HCT116 (cell line): ENCODE data around the gene TMEFF2. TPM values are rescaled to one million over a fixed set of nuclear protein-coding genes. Genes with fewer than 3 reads are reported as not detected.

Experiments
- ATAC-seq: fragments of 200-7000 bp; cut with Tn5 transposase; 2 replicates; pipeline ENCODE4 v1.9.1; 2020; ENCODE audit warnings: mild to moderate bottlenecking, moderate library complexity
- BruUV-seq: library from RNA; stranded (reverse); fragments of 400-500 nt; replicated peaks from 2 replicates; lab custom pipeline; 2021; lab: Mats Ljungman, UMichigan
- CTCF ChIA-PET: fragments of 300-600 bp; sonication (Branson Sonifier 250); formaldehyde crosslinking; loops from one replicate; lab custom pipeline; 2021; ENCODE audit warnings: antibody characterized with exemption; lab: Charles Lee
- POLR2A ChIA-PET: fragments of 300-600, 350-600 bp; sonication (Branson Sonifier 250); formaldehyde crosslinking; loops from one replicate; lab custom pipeline; 2021; ENCODE audit warnings: antibody characterized with exemption; lab: Charles Lee
- RAD21 ChIA-PET, 2 experiments: fragments of 300-600 bp; sonication (Branson Sonifier 250); formaldehyde crosslinking; loops; one replicate each; lab custom pipeline; 2023; ENCODE audit warnings: low total read pairs in 2 of 2; ENCODE audit not compliant: uncharacterized antibody in 2 of 2, unreplicated experiment in 2 of 2, low non-redundant PET in 1 of 2; lab: Charles Lee
- DNase-seq: peaks from one replicate; pipeline ENCODE4 v3.0.0-alpha.2; 2010; ENCODE audit warnings: low read depth, low spot score
- H2AFZ ChIP-seq: fragments of 200-600 bp; shearing (Covaris generic), sonication (generic); 2 replicates; pipeline ENCODE4 v1.6.1; 2017; ENCODE audit warnings: low read depth, mixed run types, mixed read lengths, antibody characterized with exemption, low read length; ENCODE audit not compliant: poor library complexity, severe bottlenecking
- H3K27ac ChIP-seq: 2 replicates; pipeline ENCODE4 v1.5.1; 2012; ENCODE audit warnings: low read depth, low read length
- H3K27me3 ChIP-seq: fragments of 200-600 bp; sonication (generic); 2 replicates; pipeline ENCODE4 v1.6.1; 2016; ENCODE audit warnings: mixed run types, low read length, mixed read lengths; ENCODE audit not compliant: insufficient read depth
- H3K36me3 ChIP-seq, 2 experiments: fragments of 200-500 bp in 1 of 2; fragments of 200-600 bp in 1 of 2; sonication (Bioruptor generic) in 1 of 2; sonication (generic) in 1 of 2; 2 replicates each; pipeline versions ENCODE4 v1.5.1 to v1.6.1; 2014 to 2016; ENCODE audit warnings: low read length in 2 of 2, inconsistent platforms in 1 of 2, mixed read lengths in 1 of 2, mixed run types in 1 of 2; ENCODE audit not compliant: insufficient read depth in 2 of 2, control insufficient read depth in 1 of 2
- H3K4me1 ChIP-seq, 2 experiments: fragments of 200-600 bp in 1 of 2; sonication (generic) in 1 of 2; 2 replicates each; pipeline versions ENCODE4 v1.5.1 to v1.6.1; 2012 to 2017; ENCODE audit warnings: low read length in 2 of 2, inconsistent platforms in 1 of 2, mild to moderate bottlenecking in 1 of 2, mixed read lengths in 1 of 2, mixed run types in 1 of 2, moderate library complexity in 1 of 2; ENCODE audit not compliant: insufficient read depth in 2 of 2, control insufficient read depth in 1 of 2
- H3K4me2 ChIP-seq: fragments of 200-600 bp; sonication (generic); 2 replicates; pipeline ENCODE4 v1.6.1; 2017; ENCODE audit warnings: mixed run types, low read length, mixed read lengths
- H3K4me3 ChIP-seq, 2 experiments: fragments of 200-600 bp in 1 of 2; sonication (generic) in 1 of 2; replicated peaks in 1 of 2; 2 replicates each; pipeline ENCODE4 v1.5.1; 2011 to 2016; ENCODE audit warnings: low read length in 2 of 2, control low read depth in 1 of 2, low read depth in 1 of 2, mild to moderate bottlenecking in 1 of 2, mixed read lengths in 1 of 2, mixed run types in 1 of 2
- H3K79me2 ChIP-seq: fragments of 200-600 bp; sonication (generic); 2 replicates; pipeline ENCODE4 v1.6.1; 2017; ENCODE audit warnings: mild to moderate bottlenecking, mixed run types, low read length, moderate library complexity, mixed read lengths; ENCODE audit not compliant: insufficient read depth
- H3K9ac ChIP-seq: fragments of 200-600 bp; sonication (generic); 2 replicates; pipeline ENCODE4 v1.6.1; 2016; ENCODE audit warnings: low read length, mixed read lengths
- H3K9me2 ChIP-seq: fragments of 200-600 bp; sonication (generic), shearing (Covaris generic); 2 replicates; pipeline ENCODE4 v1.6.1; 2017; ENCODE audit warnings: mixed run types, mild to moderate bottlenecking, moderate library complexity; ENCODE audit not compliant: insufficient read depth
- H3K9me3 ChIP-seq, 2 experiments: fragments of 200-500 bp in 1 of 2; fragments of 200-600 bp in 1 of 2; sonication (Bioruptor generic) in 1 of 2; sonication (generic) in 1 of 2; 2 replicates each; pipeline ENCODE4 v1.6.1; 2014 to 2017; ENCODE audit warnings: low read length in 2 of 2, mixed read lengths in 2 of 2, inconsistent platforms in 1 of 2, low read depth in 1 of 2, mild to moderate bottlenecking in 1 of 2, mixed run types in 1 of 2, moderate library complexity in 1 of 2; ENCODE audit not compliant: control insufficient read depth in 1 of 2, insufficient read depth in 1 of 2
- H4K20me1 ChIP-seq: fragments of 200-600 bp; sonication (generic), shearing (Covaris generic); 2 replicates; pipeline ENCODE4 v1.6.1; 2017; ENCODE audit warnings: mixed run types, mild to moderate bottlenecking, moderate library complexity; ENCODE audit not compliant: insufficient read depth
- CBX3 ChIP-seq: IDR thresholded peaks from 2 replicates; pipeline ENCODE4 v1.6.1; 2012; ENCODE audit warnings: low read depth
- CTCF ChIP-seq, 3 experiments: fragments of 200-600 bp in 1 of 3; sonication (generic) in 1 of 3; IDR thresholded peaks in 2 of 3; conservative IDR thresholded peaks in 1 of 3; 2 replicates each; pipeline ENCODE4 v1.5.1; 2012 to 2017; ENCODE audit warnings: low read depth in 2 of 3, low read length in 2 of 3, antibody characterized with exemption in 1 of 3, borderline replicate concordance in 1 of 3, control low read depth in 1 of 3, mild to moderate bottlenecking in 1 of 3, mixed read lengths in 1 of 3, mixed run types in 1 of 3, moderate library complexity in 1 of 3; ENCODE audit not compliant: insufficient read depth in 1 of 3
- EGR1 ChIP-seq: IDR thresholded peaks from 2 replicates; pipeline ENCODE4 v1.6.1; 2012; ENCODE audit warnings: low read depth
- ELF1 ChIP-seq: IDR thresholded peaks from 2 replicates; pipeline ENCODE4 v1.6.1; 2012; ENCODE audit warnings: low read depth, borderline replicate concordance
- EZH2 ChIP-seq: fragments of 200-600 bp; sonication (generic); IDR thresholded peaks from 2 replicates; pipeline ENCODE4 v1.6.1; 2017; ENCODE audit warnings: antibody characterized with exemption, mixed run types
- JUND ChIP-seq: IDR thresholded peaks from 2 replicates; pipeline ENCODE4 v1.6.1; 2012
- POLR2A ChIP-seq: IDR thresholded peaks from 2 replicates; pipeline ENCODE4 v1.7.0; 2011; ENCODE audit warnings: borderline replicate concordance; ENCODE audit not compliant: insufficient read depth, insufficient read length; ENCODE audit errors: extremely low read depth
- POLR2AphosphoS5 ChIP-seq: IDR thresholded peaks from 2 replicates; pipeline ENCODE4 v1.6.1; 2011; ENCODE audit warnings: mild to moderate bottlenecking, low read depth, low read length, moderate library complexity
- RAD21 ChIP-seq: IDR thresholded peaks from 2 replicates; pipeline ENCODE4 v1.6.1; 2012; ENCODE audit warnings: low read depth, mild to moderate bottlenecking
- SIN3A ChIP-seq: IDR thresholded peaks from 2 replicates; pipeline ENCODE4 v1.6.1; 2012; ENCODE audit warnings: low read depth
- SP1 ChIP-seq: IDR thresholded peaks from 2 replicates; pipeline ENCODE4 v1.6.1; 2012; ENCODE audit warnings: low read depth
- SRF ChIP-seq: IDR thresholded peaks from 2 replicates; pipeline ENCODE4 v1.6.1; 2012; ENCODE audit warnings: low read depth
- YY1 ChIP-seq: IDR thresholded peaks from 2 replicates; pipeline ENCODE4 v1.6.1; 2011; ENCODE audit warnings: low read length, low read depth, moderate library complexity, mild to moderate bottlenecking; ENCODE audit not compliant: insufficient replicate concordance; ENCODE audit errors: extremely low read depth
- ZNF274 ChIP-seq: fragments of 200-500 bp; sonication (Bioruptor generic); IDR thresholded peaks from 2 replicates; pipeline ENCODE4 v1.6.1; 2014; ENCODE audit warnings: mild to moderate bottlenecking, low read depth, low read length, inconsistent platforms
- intact Hi-C: fragments of 100-400 bp; cut with micrococcal nuclease; formaldehyde crosslinking; loops from 2 replicates; pipeline ENCODE4 v1.10.0; 2022
- total RNA-seq: library from RNA; stranded (reverse); gene quantifications from one replicate; pipeline ENCODE4 v1.2.1, GENCODE V29; 2021; ENCODE audit not compliant: unreplicated experiment
- TF ChIP-seq, protein P1 (sequence below): IDR thresholded peaks from 2 replicates; pipeline ENCODE4 v1.6.1; 2012; ENCODE audit warnings: low read depth
- TF ChIP-seq, protein P2 (sequence below): IDR thresholded peaks from 2 replicates; pipeline ENCODE4 v1.6.1; 2012

The TMEFF2 gene
- total RNA-seq, 1 experiment from 2014 or later = not detected

DNA sequence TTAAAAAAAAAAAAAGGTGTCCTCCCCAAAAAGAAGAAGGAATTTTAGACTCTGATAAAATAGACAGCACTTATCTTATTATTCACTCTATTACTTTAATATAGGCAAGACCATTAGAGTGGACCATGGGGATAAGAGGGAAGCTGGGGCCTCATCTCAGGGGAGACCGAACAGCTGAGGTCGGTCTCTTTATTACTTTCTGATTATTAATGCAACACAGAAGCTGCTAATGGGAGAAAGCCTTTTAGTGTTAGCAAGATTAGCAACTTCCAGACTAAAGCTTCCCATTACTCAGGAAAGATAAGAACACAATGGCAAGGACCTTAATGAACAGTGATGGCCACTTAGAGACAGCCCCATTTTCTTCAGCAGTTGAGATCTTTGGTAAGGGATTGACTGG, 135.5 kb downstream of the TMEFF2 start:
- no peak for ATAC-seq
- ChIA-PET POLR2A (no interaction called here), CTCF (no interaction called here), RAD21 (no interaction called here)
- no peak for TF ChIP-seq CTCF (IDR thresholded peaks at IDR 0.05 in 2 of 3, conservative IDR thresholded peaks at IDR 0.05 in 1 of 3; ENCODE audit: borderline replicate concordance in 1 of 3, insufficient read depth in 1 of 3, low read depth in 2 of 3, low read length in 2 of 3)
- TF ChIP-seq, protein P1, sequence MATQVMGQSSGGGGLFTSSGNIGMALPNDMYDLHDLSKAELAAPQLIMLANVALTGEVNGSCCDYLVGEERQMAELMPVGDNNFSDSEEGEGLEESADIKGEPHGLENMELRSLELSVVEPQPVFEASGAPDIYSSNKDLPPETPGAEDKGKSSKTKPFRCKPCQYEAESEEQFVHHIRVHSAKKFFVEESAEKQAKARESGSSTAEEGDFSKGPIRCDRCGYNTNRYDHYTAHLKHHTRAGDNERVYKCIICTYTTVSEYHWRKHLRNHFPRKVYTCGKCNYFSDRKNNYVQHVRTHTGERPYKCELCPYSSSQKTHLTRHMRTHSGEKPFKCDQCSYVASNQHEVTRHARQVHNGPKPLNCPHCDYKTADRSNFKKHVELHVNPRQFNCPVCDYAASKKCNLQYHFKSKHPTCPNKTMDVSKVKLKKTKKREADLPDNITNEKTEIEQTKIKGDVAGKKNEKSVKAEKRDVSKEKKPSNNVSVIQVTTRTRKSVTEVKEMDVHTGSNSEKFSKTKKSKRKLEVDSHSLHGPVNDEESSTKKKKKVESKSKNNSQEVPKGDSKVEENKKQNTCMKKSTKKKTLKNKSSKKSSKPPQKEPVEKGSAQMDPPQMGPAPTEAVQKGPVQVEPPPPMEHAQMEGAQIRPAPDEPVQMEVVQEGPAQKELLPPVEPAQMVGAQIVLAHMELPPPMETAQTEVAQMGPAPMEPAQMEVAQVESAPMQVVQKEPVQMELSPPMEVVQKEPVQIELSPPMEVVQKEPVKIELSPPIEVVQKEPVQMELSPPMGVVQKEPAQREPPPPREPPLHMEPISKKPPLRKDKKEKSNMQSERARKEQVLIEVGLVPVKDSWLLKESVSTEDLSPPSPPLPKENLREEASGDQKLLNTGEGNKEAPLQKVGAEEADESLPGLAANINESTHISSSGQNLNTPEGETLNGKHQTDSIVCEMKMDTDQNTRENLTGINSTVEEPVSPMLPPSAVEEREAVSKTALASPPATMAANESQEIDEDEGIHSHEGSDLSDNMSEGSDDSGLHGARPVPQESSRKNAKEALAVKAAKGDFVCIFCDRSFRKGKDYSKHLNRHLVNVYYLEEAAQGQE = no peak
- TF ChIP-seq YY1 = no peak
- TF ChIP-seq CBX3 = no peak
- TF ChIP-seq EZH2 = no peak
- no peak for TF ChIP-seq EGR1
- TF ChIP-seq JUND = no peak
- TF ChIP-seq POLR2AphosphoS5 = no peak
- no peak for TF ChIP-seq SP1
- TF ChIP-seq ZNF274 = no peak
- no peak for TF ChIP-seq SIN3A
- TF ChIP-seq POLR2A = no peak
- TF ChIP-seq RAD21 = no peak
- no peak for TF ChIP-seq SRF
- TF ChIP-seq ELF1 = no peak
- TF ChIP-seq, protein P2, sequence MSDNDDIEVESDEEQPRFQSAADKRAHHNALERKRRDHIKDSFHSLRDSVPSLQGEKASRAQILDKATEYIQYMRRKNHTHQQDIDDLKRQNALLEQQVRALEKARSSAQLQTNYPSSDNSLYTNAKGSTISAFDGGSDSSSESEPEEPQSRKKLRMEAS = no peak
- H3K36me3 ChIP-seq = no peaks in the 10 kb centered on the region
- intact Hi-C loops = no loop called here
- no peak overlapping the region for H3K9ac ChIP-seq
- H3K4me2 ChIP-seq = no peak overlapping the region
- H3K4me3 ChIP-seq = no peak overlapping the region
- no peaks in the 10 kb centered on the region for H3K9me2 ChIP-seq
- H3K27ac ChIP-seq = no peak overlapping the region
- H2AFZ ChIP-seq = no peak overlapping the region
- DNase-seq = no peak
- no peaks in the 10 kb centered on the region for H3K27me3 ChIP-seq
- BruUV-seq = no TSS peak
- no peaks in the 10 kb centered on the region for H3K79me2 ChIP-seq
- no peaks in the 10 kb centered on the region for H3K9me3 ChIP-seq
- H3K4me1 ChIP-seq = no peaks in the 10 kb centered on the region
- no peaks in the 10 kb centered on the region for H4K20me1 ChIP-seq
